KG1 (cell line): ENCODE results near the gene NHSL2.

ENCODE experiments used
- DNase-seq: peaks from one replicate; lab custom pipeline; 2025; lab: John Stamatoyannopoulos, UW

The NHSL2 gene

GRCh38 chrX:72078411-72078810, 167.8 kb downstream of the NHSL2 start:
- DNase-seq: peak; percentile 10

GRCh38 chrX:72079607-72080006, 169.0 kb downstream of the NHSL2 start:
- peak; percentile 9 for DNase-seq

DNA sequence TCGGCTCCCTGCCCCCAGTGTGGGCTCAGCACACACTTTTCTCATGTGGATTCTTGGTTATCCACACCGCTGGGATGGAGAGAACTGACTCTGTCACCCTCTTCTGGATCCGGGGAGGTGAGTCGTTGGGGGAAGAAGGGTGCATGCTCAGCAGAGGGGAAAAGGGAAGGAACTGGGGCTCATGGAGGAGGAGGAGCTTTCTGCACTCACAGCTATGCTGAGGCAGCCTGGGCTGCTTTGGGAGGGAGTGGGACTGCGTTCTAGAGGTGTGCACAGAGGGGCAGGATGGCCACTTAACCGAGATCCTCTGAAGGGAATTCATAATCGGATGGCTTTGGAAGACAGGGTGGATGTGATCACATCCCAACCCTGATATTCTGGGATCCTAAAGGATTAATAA, 169.5 kb downstream of the NHSL2 start:
- DNase-seq: no peak

- no peak for DNase-seq
These were observed 170.2 kb downstream of the NHSL2 start for GRCh38 chrX:72080800-72081199.

GRCh38 chrX:72081605-72082320, 171.1 kb downstream of the NHSL2 start:
- DNase-seq: no peak

DNA sequence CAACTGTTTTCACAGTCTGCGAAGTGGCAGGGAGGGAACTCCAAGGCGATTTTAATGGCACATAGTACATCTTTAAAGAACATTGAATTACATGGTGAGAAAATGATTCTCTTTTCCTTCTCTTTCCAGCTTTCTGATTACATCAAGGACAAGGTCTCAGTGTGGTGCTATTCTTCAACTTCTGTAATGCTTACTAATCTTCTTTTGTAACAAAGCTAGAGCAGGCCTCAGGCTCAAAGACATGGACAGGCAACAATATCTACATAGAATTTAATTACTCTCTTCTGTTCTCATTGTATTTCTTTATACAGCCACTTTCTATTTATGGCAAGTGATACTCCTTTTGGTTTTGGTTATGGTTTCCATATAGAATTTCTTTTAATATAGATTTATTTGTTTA, 172.6 kb downstream of the NHSL2 start:
- no peak for DNase-seq

GRCh38 chrX:72084114-72084513, 173.5 kb downstream of the NHSL2 start:
- DNase-seq: no peak

DNA sequence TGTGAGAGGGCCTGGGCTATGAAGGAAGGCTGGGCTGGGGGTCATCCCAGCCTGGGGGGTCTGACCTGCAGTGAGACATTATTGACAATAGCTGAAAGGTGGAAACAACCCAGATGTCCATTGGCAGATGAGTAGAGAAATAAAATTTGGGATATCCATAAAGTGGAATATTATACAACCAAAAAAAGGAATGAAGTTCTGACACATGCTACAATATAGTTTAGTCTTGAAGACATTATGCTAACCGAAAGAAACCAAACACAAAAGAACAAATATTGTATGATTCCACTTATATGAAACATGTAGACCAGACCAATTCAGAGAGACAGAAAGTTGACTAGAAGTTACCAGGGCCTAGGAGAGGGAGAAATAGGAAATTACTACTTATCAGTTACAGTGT, 176.3 kb downstream of the NHSL2 start:
- DNase-seq: no peak

GRCh38 chrX:72088761-72089160, 178.1 kb downstream of the NHSL2 start:
- DNase-seq: no peak

GRCh38 chrX:72089254-72089653, 178.6 kb downstream of the NHSL2 start:
- DNase-seq: no peak

DNA sequence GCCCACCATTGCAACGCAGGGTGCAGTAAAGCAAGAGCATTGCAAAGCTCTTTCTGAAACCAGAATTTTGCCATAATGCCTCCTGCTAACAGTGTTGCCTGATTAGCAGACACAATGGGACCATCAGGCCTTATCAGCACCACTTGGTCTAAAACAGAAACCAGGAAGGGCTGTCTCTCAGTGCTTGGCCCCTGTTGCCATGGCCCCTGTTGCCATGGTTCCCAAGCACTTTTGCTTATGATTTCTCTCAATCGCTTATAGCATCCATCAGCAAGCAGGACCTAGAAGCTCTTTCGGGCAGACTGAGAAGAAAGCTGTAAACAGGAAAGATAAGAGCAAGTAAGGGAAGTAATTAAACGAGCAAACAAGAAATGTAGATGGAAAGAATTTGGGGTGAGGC, 184.2 kb downstream of the NHSL2 start:
- no peak for DNase-seq

- DNase-seq: no peak
These were observed 184.7 kb downstream of the NHSL2 start for GRCh38 chrX:72095370-72095769.

GRCh38 chrX:72097098-72097497, 186.5 kb downstream of the NHSL2 start:
- DNase-seq: no peak

GRCh38 chrX:72100051-72100755, 189.6 kb downstream of the NHSL2 start:
- DNase-seq: no peak

GRCh38 chrX:72100824-72101351, 190.2 kb downstream of the NHSL2 start:
- peak; percentile 62 for DNase-seq

GRCh38 chrX:72101597-72102037, 191.0 kb downstream of the NHSL2 start:
- no peak for DNase-seq

DNA sequence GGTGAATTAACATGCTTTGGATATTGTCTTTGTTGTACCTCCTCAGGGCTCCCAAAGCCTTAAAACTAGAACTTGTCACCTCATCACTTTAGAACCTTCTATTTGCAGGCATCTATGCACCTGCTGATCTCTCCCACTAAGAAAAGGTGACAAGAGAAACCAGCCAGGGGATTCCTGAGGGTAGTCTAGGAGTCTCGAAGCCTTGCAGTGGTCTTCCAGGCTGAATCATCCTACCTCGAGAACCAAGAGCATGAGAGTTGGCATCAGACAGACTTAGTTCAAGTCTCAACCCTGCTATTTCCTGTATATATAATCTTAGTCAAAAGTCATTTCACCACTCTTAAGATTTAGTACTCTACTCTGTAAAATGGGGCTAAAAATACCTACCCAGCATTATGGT, 191.5 kb downstream of the NHSL2 start:
- DNase-seq: no peak

DNA sequence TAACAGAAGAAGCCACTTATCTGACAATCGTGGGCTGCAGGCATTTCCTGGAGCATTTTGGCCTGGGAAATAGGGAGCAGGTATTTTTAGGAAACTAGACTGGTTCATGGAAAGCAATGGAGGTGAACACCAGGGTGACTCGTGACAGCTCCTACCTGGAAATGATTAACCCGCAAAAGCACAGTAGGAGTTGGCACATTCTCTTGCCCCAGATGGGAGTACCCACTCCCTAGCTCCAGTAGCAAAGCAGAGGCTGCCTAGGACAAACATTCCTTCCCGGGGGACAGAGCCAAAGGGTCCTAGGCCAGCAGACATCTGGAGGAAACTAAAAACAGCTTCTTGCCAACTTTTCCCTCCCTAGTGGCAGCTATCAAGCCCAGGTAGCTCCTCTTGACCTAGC, 192.1 kb downstream of the NHSL2 start:
- DNase-seq: no peak

DNA sequence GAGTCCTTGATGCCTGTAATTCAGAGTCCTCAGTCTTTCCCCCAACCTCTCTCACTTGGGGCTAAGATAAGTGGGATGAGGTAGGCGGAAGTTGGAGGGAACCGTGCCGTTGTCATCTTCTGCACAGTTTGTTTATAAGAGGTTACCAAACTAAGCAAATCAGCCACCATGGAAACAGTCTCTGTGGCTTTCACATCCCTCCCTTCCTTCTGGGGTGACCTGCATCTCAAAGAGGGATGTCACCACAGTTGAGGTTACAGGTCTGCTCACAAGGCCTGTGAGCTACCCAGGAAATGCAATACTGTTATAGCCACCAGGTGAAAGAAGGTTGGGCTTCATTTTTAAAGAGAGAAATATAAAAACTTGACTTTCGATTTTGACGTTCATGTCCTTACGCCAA, 194.8 kb downstream of the NHSL2 start:
- DNase-seq: no peak

GRCh38 chrX:72107320-72107719, 196.7 kb downstream of the NHSL2 start:
- no peak for DNase-seq

GRCh38 chrX:72107841-72108595, 197.4 kb downstream of the NHSL2 start:
- no peak for DNase-seq

DNA sequence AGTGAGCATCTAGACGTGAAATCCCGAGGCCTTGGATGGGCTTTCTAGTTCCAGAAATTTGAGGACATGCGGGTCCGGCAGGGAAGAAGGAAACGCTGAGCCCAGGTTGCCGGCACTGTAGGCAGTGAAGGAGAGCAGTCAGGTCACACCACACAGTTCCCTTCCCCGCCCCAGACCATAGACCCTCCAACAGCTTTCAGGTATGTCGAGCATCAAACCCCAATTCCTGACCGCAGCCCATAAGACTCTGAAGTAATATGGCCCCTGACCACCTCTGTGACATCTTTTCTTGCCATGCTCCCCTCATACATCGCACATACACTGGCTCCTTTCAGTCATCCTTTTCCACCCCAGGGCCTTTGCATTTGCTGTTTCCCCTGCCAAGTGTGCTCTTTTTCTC, 198.0 kb downstream of the NHSL2 start:
- DNase-seq: no peak
